Loucy (cell line): Measurements from ENCODE around the gene GREB1.

ENCODE experiments used
- H2AFZ ChIP-seq: fragments of 200-600 bp; sonication (generic); 2 replicates; pipeline ENCODE4 v1.6.0; 2016; ENCODE audit warnings: antibody characterized with exemption, mild to moderate bottlenecking, low read length, moderate library complexity
- H3F3A ChIP-seq: fragments of 200-600 bp; 2 replicates; pipeline ENCODE4 v1.6.0; 2016; ENCODE audit warnings: antibody characterized with exemption, low read depth, mild to moderate bottlenecking
- H3K27me3 ChIP-seq: fragments of 200-600 bp; sonication (generic); 2 replicates; pipeline ENCODE4 v1.6.1; 2014; ENCODE audit warnings: low read length, mild to moderate bottlenecking; ENCODE audit not compliant: insufficient read depth, poor library complexity, severe bottlenecking
- H3K36me3 ChIP-seq: fragments of 200-600 bp; sonication (generic); 2 replicates; pipeline ENCODE4 v1.6.1; 2016; ENCODE audit warnings: low read length; ENCODE audit not compliant: insufficient read depth
- H3K4me1 ChIP-seq: fragments of 200-600 bp; sonication (generic); 2 replicates; pipeline ENCODE4 v1.5.1; 2014; ENCODE audit warnings: low read length, mild to moderate bottlenecking; ENCODE audit not compliant: insufficient read depth, poor library complexity, severe bottlenecking
- H3K4me2 ChIP-seq: fragments of 200-600 bp; sonication (generic); 2 replicates; pipeline ENCODE4 v1.6.0; 2014; ENCODE audit warnings: antibody characterized with exemption, low read length, low read depth, mild to moderate bottlenecking; ENCODE audit not compliant: poor library complexity, severe bottlenecking
- H3K4me3 ChIP-seq: fragments of 200-600 bp; sonication (generic); 2 replicates; pipeline ENCODE4 v1.5.1; 2014; ENCODE audit warnings: low read length, mild to moderate bottlenecking, mixed read lengths; ENCODE audit not compliant: poor library complexity, severe bottlenecking
- H3K79me2 ChIP-seq: fragments of 200-600 bp; sonication (generic); 2 replicates; pipeline ENCODE4 v1.6.1; 2014; ENCODE audit warnings: low read length; ENCODE audit not compliant: insufficient read depth
- H3K9ac ChIP-seq: fragments of 200-600 bp; sonication (generic); 2 replicates; pipeline ENCODE4 v1.6.0; 2014; ENCODE audit warnings: mild to moderate bottlenecking, low read depth, low read length, moderate library complexity; ENCODE audit not compliant: poor library complexity, severe bottlenecking
- H3K9me2 ChIP-seq: fragments of 200-600 bp; sonication (generic); replicated peaks from 2 replicates; pipeline ENCODE4 v1.6.1; 2016; ENCODE audit warnings: low read depth, low read length, mixed read lengths
- H3K9me3 ChIP-seq: fragments of 200-600 bp; sonication (generic); 2 replicates; pipeline ENCODE4 v1.6.1; 2014; ENCODE audit warnings: mild to moderate bottlenecking, antibody characterized with exemption, low read length, low read depth; ENCODE audit not compliant: insufficient read depth
- H4K20me1 ChIP-seq: fragments of 200-600 bp; sonication (generic); 2 replicates; pipeline ENCODE4 v1.6.0; 2014; ENCODE audit warnings: antibody characterized with exemption, low read length, mild to moderate bottlenecking; ENCODE audit not compliant: insufficient read depth, poor library complexity, severe bottlenecking
- CTCF ChIP-seq: fragments of 200-600 bp; sonication (generic); conservative IDR thresholded peaks from 2 replicates; pipeline ENCODE4 v1.5.1; 2014; ENCODE audit warnings: mild to moderate bottlenecking, antibody characterized with exemption, low read length
- EZH2phosphoT487 ChIP-seq: fragments of 200-600 bp; IDR thresholded peaks from 2 replicates; pipeline ENCODE4 v1.6.1; 2018; ENCODE audit warnings: antibody characterized with exemption, mild to moderate bottlenecking, moderate library complexity, borderline replicate concordance

GREB1 gene

GRCh38 chr2:11569636-11570035 lies 35.8 kb downstream of the GREB1 start:
- no peaks in the 10 kb centered on the region for H3K79me2 ChIP-seq
- TF ChIP-seq EZH2phosphoT487, result no peak
- TF ChIP-seq CTCF, result no peak
- H3K27me3 ChIP-seq, result no peaks in the 10 kb centered on the region

GRCh38 chr2:11571170-11571569 lies 37.3 kb downstream of the GREB1 start:
- no peaks in the 10 kb centered on the region for H3K9me3 ChIP-seq
- no peak overlapping the region for H2AFZ ChIP-seq
- H3K27me3 ChIP-seq, result no peaks in the 10 kb centered on the region
- no peak overlapping the region for H3K4me2 ChIP-seq
- H3K4me1 ChIP-seq, result peaks cover 6% of the 10 kb centered on the region
- no peak for TF ChIP-seq CTCF
- TF ChIP-seq EZH2phosphoT487, result no peak
- no peak overlapping the region for H3K4me3 ChIP-seq
- no peaks in the 10 kb centered on the region for H3K36me3 ChIP-seq
- H3K79me2 ChIP-seq, result no peaks in the 10 kb centered on the region
- no peaks in the 10 kb centered on the region for H3K9me2 ChIP-seq
- no peaks in the 10 kb centered on the region for H3F3A ChIP-seq
- H3K9ac ChIP-seq, result no peak overlapping the region
- no peaks in the 10 kb centered on the region for H4K20me1 ChIP-seq

More at GRCh38 chr2:11569636-11570035, 35.8 kb downstream of the GREB1 start:
- no peak overlapping the region for H2AFZ ChIP-seq
- H3K4me2 ChIP-seq, result no peak overlapping the region
- no peaks in the 10 kb centered on the region for H3F3A ChIP-seq
- no peaks in the 10 kb centered on the region for H3K9me3 ChIP-seq
- H4K20me1 ChIP-seq, result no peaks in the 10 kb centered on the region
- no peak overlapping the region for H3K4me3 ChIP-seq
- H3K9ac ChIP-seq, result no peak overlapping the region
- no peaks in the 10 kb centered on the region for H3K9me2 ChIP-seq
- no peaks in the 10 kb centered on the region for H3K36me3 ChIP-seq
- peaks cover 6% of the 10 kb centered on the region for H3K4me1 ChIP-seq

GRCh38 chr2:11572996-11573395 lies 39.2 kb downstream of the GREB1 start:
- Histone ChIP-seq H3K27me3 (no peaks in the 10 kb centered on the region), H3K9me2 (no peaks in the 10 kb centered on the region), H3K4me1 (peaks cover 6% of the 10 kb centered on the region), H3F3A (no peaks in the 10 kb centered on the region), H3K36me3 (no peaks in the 10 kb centered on the region), H3K79me2 (no peaks in the 10 kb centered on the region), H3K9me3 (no peaks in the 10 kb centered on the region), H3K4me3 (no peak overlapping the region), H4K20me1 (no peaks in the 10 kb centered on the region), H2AFZ (no peak overlapping the region), H3K9ac (no peak overlapping the region), H3K4me2 (no peak overlapping the region)
- TF ChIP-seq CTCF (no peak), EZH2phosphoT487 (no peak)
